ENCODE results near the gene SATL1.
"Not testable (repeated sequence)": the region's sequence is repeated elsewhere in the genome, so short reads cannot be mapped to it uniquely, and the experiment has no call there.

Gene SATL1, protein sequence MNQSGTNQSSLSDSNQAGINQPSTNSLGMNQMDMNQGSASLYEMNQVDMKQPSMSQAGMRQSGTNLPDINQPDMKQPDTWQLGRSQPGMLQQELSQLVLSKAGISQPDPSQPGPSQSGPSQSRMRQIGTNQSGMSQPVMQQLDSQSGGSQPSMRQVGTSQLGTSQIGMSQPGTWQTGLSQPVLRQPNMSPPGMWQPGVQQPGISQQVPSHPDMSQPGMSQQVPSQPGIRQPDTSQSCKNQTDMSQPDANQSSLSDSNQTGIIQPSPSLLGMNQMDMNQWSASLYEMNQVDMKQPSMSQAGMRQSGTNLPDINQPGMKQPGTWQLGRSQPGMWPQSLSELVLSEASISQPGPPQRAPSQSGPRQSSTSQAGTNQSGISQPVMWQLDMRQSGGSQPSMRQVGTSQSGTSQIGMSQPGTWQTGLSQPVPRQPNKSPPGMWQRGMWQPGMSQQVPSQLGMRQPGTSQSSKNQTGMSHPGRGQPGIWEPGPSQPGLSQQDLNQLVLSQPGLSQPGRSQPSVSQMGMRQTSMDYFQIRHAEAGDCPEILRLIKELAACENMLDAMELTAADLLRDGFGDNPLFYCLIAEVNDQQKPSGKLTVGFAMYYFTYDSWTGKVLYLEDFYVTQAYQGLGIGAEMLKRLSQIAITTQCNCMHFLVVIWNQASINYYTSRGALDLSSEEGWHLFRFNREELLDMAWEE

GRCh38 chrX:85243761-85244449, at the start of gene SATL1, which contains the start of gene ZNF711:
TSS of gene SATL1 (minus strand) at chrX:85243779. CDS start at chrX:85108968, 134,811 bp downstream.
TSS of gene ZNF711 (plus strand) at chrX:85243991. CDS start at chrX:85247573, 3,582 bp downstream.
- no peak for DNase-seq

DNA sequence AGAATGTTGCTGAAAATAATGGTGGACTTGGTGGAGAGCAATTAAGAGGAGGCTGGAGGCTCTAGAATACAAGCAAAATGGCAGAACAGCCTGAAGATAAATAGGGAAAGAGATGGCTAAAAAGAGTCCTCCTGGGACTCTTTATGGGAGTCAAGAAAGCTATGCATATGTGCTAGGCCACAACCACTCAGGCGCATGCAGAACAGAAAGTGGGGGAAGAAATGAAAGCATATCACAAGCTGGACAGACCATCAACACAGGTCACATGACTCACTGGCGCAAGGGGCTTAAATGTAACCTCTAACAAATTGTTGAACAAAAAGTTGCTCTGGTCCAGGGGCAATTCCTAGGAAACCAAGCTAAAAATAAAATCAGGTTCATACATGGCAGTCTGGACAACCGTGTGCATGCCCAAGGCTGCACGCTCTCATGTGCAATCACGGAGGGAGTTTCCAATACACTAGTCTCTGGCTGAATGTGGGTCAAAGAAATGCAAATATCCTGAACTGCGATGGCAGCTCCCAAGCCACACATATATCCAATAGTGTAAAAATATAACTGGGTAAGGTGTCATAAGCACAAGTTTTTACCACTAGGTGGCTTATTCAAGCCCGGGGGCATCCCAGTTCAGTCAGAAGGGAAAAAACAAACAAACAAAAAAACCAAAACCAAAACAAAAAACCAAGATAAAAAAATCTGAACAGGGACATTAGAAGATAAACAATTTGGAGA, 45.6 kb upstream of the SATL1 start:
- no peak for DNase-seq

DNA sequence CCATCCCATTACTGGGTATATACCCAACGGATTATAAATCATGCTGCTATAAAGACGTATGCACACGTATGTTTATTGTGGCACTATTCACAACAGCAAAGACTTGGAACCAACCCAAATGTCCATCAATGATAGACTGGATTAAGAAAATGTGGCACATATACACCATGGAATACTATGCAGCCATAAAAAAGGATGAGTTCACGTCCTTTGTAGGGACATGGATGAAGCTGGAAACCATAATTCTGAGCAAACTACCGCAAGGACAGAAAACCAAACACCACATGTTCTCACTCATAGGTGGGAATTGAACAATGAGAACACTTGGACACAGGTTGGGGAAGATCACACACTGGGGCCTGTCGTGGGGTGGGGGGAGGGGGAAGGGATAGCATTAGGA, 41.7 kb upstream of the SATL1 start:
- DNase-seq: not testable (repeated sequence)

DNA sequence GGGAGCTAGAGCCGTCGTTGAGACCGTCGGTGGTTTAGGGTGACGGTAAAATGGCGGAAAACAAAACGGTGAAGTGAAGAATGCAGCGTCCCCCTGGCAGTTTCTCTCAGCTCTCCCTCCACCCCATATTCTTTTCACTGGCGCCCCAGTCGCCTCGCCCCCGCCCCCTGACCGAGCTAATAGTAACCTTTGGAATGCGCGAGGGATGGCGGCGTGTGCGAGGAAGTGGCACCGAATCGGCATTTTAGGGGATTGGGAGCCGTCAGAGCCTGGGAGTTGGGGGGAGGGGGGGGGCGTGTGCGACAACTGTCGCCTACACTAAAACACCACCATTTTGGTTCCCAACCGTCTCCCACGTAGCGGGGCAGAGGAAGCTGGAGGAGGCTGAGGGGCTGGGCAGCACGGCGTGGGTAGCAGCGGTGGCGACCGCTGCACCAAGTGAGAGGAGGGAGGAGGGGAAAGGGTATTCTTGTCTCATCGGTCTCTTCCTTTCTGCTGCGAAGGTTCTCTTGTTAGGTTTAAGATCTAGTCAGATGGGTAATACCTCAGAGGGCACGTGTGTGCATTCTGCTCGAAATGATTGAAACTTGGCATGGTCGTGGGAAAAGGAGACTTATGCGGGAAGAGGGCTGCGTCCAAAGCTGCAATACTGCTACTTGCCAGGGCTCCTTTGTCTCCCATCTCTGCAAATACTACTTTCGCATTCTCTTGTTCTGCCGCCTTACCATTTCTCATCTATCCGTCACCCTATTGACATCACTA, 1.1 kb upstream of the SATL1 start:
- DNase-seq: no peak

GRCh38 chrX:85243155-85243554, 424 bp downstream of the SATL1 start:
- no peak for DNase-seq

GRCh38 chrX:85223359-85223758, 20.2 kb downstream of the SATL1 start:
- no peak for DNase-seq

GRCh38 chrX:85221361-85221760, 22.2 kb downstream of the SATL1 start:
- no peak for DNase-seq

- DNase-seq: no peak
These were observed 27.6 kb downstream of the SATL1 start for GRCh38 chrX:85215946-85216345.

- no peak for DNase-seq
These were observed 29.6 kb downstream of the SATL1 start for GRCh38 chrX:85213792-85214530.

GRCh38 chrX:85203461-85203970, 40.1 kb downstream of the SATL1 start:
- no peak for DNase-seq

DNA sequence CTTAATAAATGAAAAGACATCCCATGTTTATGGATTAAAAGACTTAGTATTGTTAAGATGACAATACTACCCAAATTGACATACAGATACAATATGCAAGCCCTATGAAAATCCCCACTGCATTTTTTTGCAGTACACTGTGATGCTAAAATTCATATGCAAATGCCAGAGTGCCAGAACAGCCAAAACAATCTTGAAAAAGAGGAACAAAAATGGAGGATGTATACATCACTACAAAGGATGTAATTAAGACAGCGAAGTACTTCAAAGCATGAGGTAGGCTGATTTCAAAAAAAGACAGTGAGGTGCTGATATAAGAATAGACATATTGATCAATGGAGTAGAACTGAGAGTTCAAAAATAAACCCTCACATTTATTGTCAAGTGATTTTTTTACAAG, 47.3 kb downstream of the SATL1 start:
- DNase-seq: no peak

DNA sequence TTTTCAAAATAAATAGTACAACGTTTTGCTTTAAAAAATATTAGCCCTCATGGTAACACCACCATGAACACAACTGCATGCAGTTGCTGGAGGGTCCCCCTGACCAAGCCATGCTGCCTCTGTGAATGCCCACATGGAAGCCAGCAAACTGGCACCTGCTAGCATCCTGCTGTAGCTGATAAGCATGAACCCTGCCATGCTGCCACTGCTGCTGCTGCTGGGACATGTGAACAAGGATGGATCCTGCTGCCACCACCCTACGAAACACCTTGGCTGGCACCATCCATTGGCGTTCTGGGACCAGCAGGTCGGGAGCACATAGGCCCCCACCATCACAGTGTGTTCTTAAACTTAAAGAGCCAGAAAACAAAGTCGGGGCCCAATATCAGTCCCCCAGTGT, 83.9 kb downstream of the SATL1 start:
- no peak for DNase-seq

- no peak for DNase-seq
These were observed 102.6 kb downstream of the SATL1 start for GRCh38 chrX:85140964-85141363.

DNA sequence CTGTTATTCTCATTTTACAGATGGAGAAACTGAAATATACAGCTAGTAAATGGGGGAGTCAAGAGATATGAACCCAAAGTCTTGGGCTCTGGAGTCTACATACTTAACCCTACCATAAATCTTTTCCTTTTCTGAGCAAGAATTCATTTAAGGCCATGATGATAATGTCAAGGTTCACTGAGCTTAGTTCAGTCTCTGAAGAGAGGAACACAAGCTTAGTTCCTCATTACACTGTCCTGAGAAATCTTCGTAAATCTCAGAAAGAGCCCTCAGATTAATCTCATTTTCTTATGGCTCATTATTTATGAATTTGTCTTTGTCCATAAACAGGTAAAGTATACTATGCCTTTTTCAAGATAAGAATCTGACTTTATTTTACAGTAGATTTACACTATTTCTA, 104.2 kb downstream of the SATL1 start:
- DNase-seq: no peak

DNA sequence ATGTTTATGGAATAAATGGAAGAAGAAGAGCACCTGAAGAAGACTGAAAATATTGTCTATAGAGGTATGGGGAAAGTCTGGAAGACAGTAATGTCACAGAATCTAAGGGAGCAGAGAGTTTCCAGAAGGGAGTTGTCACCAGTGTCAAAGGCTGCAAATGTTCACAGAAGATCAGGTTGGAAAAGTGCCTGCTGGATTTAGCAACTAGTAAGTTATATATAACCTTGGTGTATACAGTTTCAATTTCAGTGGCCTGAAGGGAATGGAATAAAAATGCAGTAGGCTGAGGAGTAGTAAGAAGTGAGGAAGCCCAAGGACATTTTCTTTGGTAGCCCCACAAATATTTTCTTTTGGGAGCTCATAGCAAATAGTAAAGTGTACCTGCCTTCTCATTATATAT, 107.2 kb downstream of the SATL1 start:
- no peak for DNase-seq

DNA sequence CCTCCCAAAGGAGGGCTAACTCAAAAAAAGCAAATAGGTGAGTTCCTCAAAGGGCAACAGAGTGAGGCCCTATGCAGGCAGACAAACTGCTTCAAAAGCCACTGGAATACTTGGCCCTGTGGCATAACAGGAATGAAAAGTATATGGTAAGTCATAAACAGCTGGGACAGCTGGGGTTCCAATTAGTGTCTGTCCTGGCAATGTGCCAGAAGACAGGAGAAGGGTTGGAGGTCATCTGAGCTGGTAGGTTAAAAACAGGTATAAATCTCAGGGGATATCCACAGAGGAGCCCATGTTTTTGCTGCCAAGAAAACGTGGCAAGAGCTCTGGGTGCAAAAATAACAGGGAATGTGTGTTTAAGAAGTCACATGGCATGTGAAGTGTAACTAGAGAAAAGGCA, 128.3 kb downstream of the SATL1 start:
- DNase-seq: no peak

- no peak for DNase-seq
These were observed 128.8 kb downstream of the SATL1 start for GRCh38 chrX:85114776-85115175.

- no peak for DNase-seq
These were observed 129.4 kb downstream of the SATL1 start for GRCh38 chrX:85114171-85114570.

DNA sequence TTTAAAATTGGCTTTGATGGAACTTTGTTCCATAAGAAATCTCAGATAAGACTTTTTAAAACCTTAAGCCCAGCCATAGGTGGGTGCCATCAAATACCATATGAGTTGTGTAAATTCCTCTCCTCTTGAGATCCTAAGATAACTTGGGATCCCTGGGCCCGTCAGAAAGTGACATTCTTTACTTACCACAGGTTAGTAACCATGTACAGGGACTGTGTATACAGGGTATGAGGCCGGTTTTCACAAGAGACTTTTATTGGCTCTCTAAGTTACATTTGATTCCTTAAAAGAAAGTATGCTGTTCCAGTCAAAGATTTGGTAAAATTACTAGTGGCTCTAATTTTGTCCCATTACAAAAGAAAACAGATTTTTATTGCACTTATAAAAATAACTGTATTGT, 129.8 kb downstream of the SATL1 start:
- no peak for DNase-seq

- no peak for DNase-seq
These were observed 131.3 kb downstream of the SATL1 start for GRCh38 chrX:85112293-85112692.

GRCh38 chrX:85111347-85111746, 132.2 kb downstream of the SATL1 start:
- no peak for DNase-seq
